NAMALWA (cell line): Measurements from ENCODE around the gene TSPAN16.

Experiments used
- DNase-seq: peaks from one replicate; pipeline ENCODE4 v3.0.0-alpha.2; 2015; ENCODE audit warnings: low spot score

TSPAN16 gene

GRCh38 chr19:11295665-11296245 is at the start of gene TSPAN16:
TSPAN16 (plus strand) TSS chr19:11296160; CDS start chr19:11296298, 138 bp downstream.
- no peak for DNase-seq

- DNase-seq = no peak
Measured at GRCh38 chr19:11246941-11247340, 49.0 kb upstream of the TSPAN16 start.

- no peak for DNase-seq
Measured at GRCh38 chr19:11247391-11247790, 48.6 kb upstream of the TSPAN16 start.

- DNase-seq = no peak
Measured at GRCh38 chr19:11247934-11248333, 48.0 kb upstream of the TSPAN16 start.

- DNase-seq = no peak
Measured at GRCh38 chr19:11248852-11249251, 47.1 kb upstream of the TSPAN16 start.

GRCh38 chr19:11251217-11251616 is 44.7 kb upstream of the TSPAN16 start:
- DNase-seq = no peak

GRCh38 chr19:11251650-11252314 is 44.2 kb upstream of the TSPAN16 start:
- DNase-seq = no peak

GRCh38 chr19:11252665-11253355 is 43.1 kb upstream of the TSPAN16 start:
- DNase-seq = no peak

- no peak for DNase-seq
Measured at GRCh38 chr19:11254666-11255065, 41.3 kb upstream of the TSPAN16 start.

GRCh38 chr19:11256189-11256588 is 39.8 kb upstream of the TSPAN16 start:
- no peak for DNase-seq

GRCh38 chr19:11257846-11258380 is 38.0 kb upstream of the TSPAN16 start:
- DNase-seq = no peak

GRCh38 chr19:11260996-11261395 is 35.0 kb upstream of the TSPAN16 start:
- DNase-seq = no peak

GRCh38 chr19:11261431-11261970 is 34.5 kb upstream of the TSPAN16 start:
- DNase-seq = no peak

GRCh38 chr19:11261971-11262839 is 33.8 kb upstream of the TSPAN16 start, which contains the start of gene DOCK6:
DOCK6 (minus strand) TSS chr19:11262524; CDS start chr19:11262440, 84 bp downstream.
- DNase-seq = peak; percentile 49

- no peak for DNase-seq
Measured at GRCh38 chr19:11263726-11264125, 32.2 kb upstream of the TSPAN16 start.

GRCh38 chr19:11264452-11265176 is 31.3 kb upstream of the TSPAN16 start:
- peak; percentile 48 for DNase-seq

GRCh38 chr19:11265177-11265784 is 30.7 kb upstream of the TSPAN16 start:
- DNase-seq = no peak

- no peak for DNase-seq
Measured at GRCh38 chr19:11265785-11266236, 30.1 kb upstream of the TSPAN16 start.

GRCh38 chr19:11267316-11268085 is 28.5 kb upstream of the TSPAN16 start:
- DNase-seq = no peak
